ENCODE measurements around the gene KIRREL3.
A peak's percentile ranks its signal among the peaks of the same experiment; 100 is the strongest.

Gene KIRREL3

GRCh38 chr11:126575849-126576248 lies 424.7 kb downstream of the KIRREL3 start:
- DNase-seq (ENCODE audit: low spot score): no peak

GRCh38 chr11:126573325-126573978 lies 427.1 kb downstream of the KIRREL3 start:
- no peak for DNase-seq (ENCODE audit: low spot score)

GRCh38 chr11:126570489-126570888 lies 430.1 kb downstream of the KIRREL3 start:
- no peak for DNase-seq (ENCODE audit: low spot score)

GRCh38 chr11:126567419-126567818 lies 433.2 kb downstream of the KIRREL3 start:
- no peak for DNase-seq (ENCODE audit: low spot score)

- DNase-seq (ENCODE audit: low spot score): no peak
Observed at GRCh38 chr11:126564566-126564965, 436.0 kb downstream of the KIRREL3 start.

- peak; percentile 51 for DNase-seq (ENCODE audit: low spot score)
Observed at GRCh38 chr11:126561327-126561893, 439.2 kb downstream of the KIRREL3 start.

- DNase-seq (ENCODE audit: low spot score): no peak
Observed at GRCh38 chr11:126560221-126560620, 440.3 kb downstream of the KIRREL3 start.

- DNase-seq (ENCODE audit: low spot score): no peak
Observed at GRCh38 chr11:126548581-126549550, 451.7 kb downstream of the KIRREL3 start.

GRCh38 chr11:126547691-126548090 lies 452.9 kb downstream of the KIRREL3 start:
- DNase-seq (ENCODE audit: low spot score): no peak

GRCh38 chr11:126547161-126547560 lies 453.4 kb downstream of the KIRREL3 start:
- peak; percentile 64 for DNase-seq (ENCODE audit: low spot score)

- no peak for DNase-seq (ENCODE audit: low spot score)
Observed at GRCh38 chr11:126546694-126547093, 453.9 kb downstream of the KIRREL3 start.

GRCh38 chr11:126546191-126546590 lies 454.4 kb downstream of the KIRREL3 start:
- no peak for DNase-seq (ENCODE audit: low spot score)

GRCh38 chr11:126545057-126545555 lies 455.5 kb downstream of the KIRREL3 start:
- DNase-seq (ENCODE audit: low spot score): no peak

GRCh38 chr11:126544108-126545056 lies 456.2 kb downstream of the KIRREL3 start:
- peak; percentile 18 for DNase-seq (ENCODE audit: low spot score)

GRCh38 chr11:126543691-126544090 lies 456.9 kb downstream of the KIRREL3 start:
- no peak for DNase-seq (ENCODE audit: low spot score)

GRCh38 chr11:126542334-126543015 lies 458.1 kb downstream of the KIRREL3 start:
- DNase-seq (ENCODE audit: low spot score): no peak

- no peak for DNase-seq (ENCODE audit: low spot score)
Observed at GRCh38 chr11:126538071-126538470, 462.5 kb downstream of the KIRREL3 start.

GRCh38 chr11:126537492-126537891 lies 463.1 kb downstream of the KIRREL3 start:
- DNase-seq (ENCODE audit: low spot score): peak; percentile 14

- no peak for DNase-seq (ENCODE audit: low spot score)
Observed at GRCh38 chr11:126534141-126534805, 466.3 kb downstream of the KIRREL3 start.

GRCh38 chr11:126533560-126533959 lies 467.0 kb downstream of the KIRREL3 start:
- DNase-seq (ENCODE audit: low spot score): no peak

Measured in kidney tubule cell (primary cell).